ENCODE measurements around the gene GALK1. TPM values are rescaled to one million over a fixed set of nuclear protein-coding genes. Genes with fewer than 3 reads are reported as not detected.

Gene GALK1
- total and polyA plus RNA-seq, 2 of the 13 experiments (the other 11 are each of a cell fraction or from before 2014, with no cell fraction given): 59.9 to 93.6 TPM

DNA sequence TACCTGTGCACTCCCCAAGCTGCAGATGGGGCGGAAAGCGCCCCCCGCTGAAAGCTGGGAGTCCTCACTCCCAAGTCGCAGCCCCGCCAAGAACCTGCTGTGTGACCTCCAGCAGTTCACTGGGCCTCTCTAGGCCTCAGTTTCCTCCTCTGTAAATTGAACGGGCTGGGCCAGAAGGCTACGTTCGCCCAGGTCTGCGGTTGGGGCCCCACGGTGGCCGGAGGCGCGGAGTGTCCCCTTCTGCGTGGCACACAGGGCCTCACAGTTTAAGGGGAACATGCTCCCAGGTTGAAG lies 628 bp downstream of the GALK1 start (continued):
- TF ChIP-seq ZNF256 (CRISPR knock-in tag; conservative IDR thresholded peaks at IDR 0.05) (no peak), CENPX (CRISPR knock-in tag; IDR thresholded peaks at IDR 0.05) (no peak), IKZF4 (CRISPR knock-in tag; IDR thresholded peaks at IDR 0.05; ENCODE audit: borderline replicate concordance, low read depth, not compliant biosample characterization) (no peak), ZKSCAN5 (CRISPR knock-in tag; IDR thresholded peaks at IDR 0.05) (no peak), SETDB1 (CRISPR knock-in tag; IDR thresholded peaks at IDR 0.05; ENCODE audit: borderline replicate concordance) (no peak), AHR (CRISPR knock-in tag; IDR thresholded peaks at IDR 0.05) (no peak), KDM5A (IDR thresholded peaks at IDR 0.05; ENCODE audit: borderline replicate concordance, low read length) (peak; percentile 55; the same call in 1 of the 2 replicates), CHCHD3 (CRISPR knock-in tag; IDR thresholded peaks at IDR 0.05) (no peak), SMARCE1 (IDR thresholded peaks at IDR 0.05; ENCODE audit: borderline replicate concordance) (no peak), GTF2F1 (IDR thresholded peaks at IDR 0.05; ENCODE audit: low read length) (no peak), ZNF263 (CRISPR knock-in tag; IDR thresholded peaks at IDR 0.05) (no peak), PAWR (CRISPR knock-in tag; IDR thresholded peaks at IDR 0.05; ENCODE audit: borderline replicate concordance) (no peak), ZNF484 (CRISPR knock-in tag; IDR thresholded peaks at IDR 0.05; ENCODE audit: borderline replicate concordance, low read depth) (no peak), ZBED4 (CRISPR knock-in tag; IDR thresholded peaks at IDR 0.05; ENCODE audit: borderline replicate concordance) (no peak), ZBTB7A (CRISPR knock-in tag; IDR thresholded peaks at IDR 0.05) (no peak)
- TF ChIP-seq, protein P1, sequence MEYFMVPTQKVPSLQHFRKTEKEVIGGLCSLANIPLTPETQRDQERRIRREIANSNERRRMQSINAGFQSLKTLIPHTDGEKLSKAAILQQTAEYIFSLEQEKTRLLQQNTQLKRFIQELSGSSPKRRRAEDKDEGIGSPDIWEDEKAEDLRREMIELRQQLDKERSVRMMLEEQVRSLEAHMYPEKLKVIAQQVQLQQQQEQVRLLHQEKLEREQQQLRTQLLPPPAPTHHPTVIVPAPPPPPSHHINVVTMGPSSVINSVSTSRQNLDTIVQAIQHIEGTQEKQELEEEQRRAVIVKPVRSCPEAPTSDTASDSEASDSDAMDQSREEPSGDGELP (IDR thresholded peaks at IDR 0.05; ENCODE audit: borderline replicate concordance, low read depth): no peak
- TF ChIP-seq, protein P2, sequence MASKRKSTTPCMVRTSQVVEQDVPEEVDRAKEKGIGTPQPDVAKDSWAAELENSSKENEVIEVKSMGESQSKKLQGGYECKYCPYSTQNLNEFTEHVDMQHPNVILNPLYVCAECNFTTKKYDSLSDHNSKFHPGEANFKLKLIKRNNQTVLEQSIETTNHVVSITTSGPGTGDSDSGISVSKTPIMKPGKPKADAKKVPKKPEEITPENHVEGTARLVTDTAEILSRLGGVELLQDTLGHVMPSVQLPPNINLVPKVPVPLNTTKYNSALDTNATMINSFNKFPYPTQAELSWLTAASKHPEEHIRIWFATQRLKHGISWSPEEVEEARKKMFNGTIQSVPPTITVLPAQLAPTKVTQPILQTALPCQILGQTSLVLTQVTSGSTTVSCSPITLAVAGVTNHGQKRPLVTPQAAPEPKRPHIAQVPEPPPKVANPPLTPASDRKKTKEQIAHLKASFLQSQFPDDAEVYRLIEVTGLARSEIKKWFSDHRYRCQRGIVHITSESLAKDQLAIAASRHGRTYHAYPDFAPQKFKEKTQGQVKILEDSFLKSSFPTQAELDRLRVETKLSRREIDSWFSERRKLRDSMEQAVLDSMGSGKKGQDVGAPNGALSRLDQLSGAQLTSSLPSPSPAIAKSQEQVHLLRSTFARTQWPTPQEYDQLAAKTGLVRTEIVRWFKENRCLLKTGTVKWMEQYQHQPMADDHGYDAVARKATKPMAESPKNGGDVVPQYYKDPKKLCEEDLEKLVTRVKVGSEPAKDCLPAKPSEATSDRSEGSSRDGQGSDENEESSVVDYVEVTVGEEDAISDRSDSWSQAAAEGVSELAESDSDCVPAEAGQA (IDR thresholded peaks at IDR 0.05; ENCODE audit: low read depth): peak; percentile 52; the same call in 1 of the 2 replicates
- TF ChIP-seq, protein P2 (CRISPR knock-in tag; IDR thresholded peaks at IDR 0.05; ENCODE audit: borderline replicate concordance): no peak
- TF ChIP-seq, protein P3, sequence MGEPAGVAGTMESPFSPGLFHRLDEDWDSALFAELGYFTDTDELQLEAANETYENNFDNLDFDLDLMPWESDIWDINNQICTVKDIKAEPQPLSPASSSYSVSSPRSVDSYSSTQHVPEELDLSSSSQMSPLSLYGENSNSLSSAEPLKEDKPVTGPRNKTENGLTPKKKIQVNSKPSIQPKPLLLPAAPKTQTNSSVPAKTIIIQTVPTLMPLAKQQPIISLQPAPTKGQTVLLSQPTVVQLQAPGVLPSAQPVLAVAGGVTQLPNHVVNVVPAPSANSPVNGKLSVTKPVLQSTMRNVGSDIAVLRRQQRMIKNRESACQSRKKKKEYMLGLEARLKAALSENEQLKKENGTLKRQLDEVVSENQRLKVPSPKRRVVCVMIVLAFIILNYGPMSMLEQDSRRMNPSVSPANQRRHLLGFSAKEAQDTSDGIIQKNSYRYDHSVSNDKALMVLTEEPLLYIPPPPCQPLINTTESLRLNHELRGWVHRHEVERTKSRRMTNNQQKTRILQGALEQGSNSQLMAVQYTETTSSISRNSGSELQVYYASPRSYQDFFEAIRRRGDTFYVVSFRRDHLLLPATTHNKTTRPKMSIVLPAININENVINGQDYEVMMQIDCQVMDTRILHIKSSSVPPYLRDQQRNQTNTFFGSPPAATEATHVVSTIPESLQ (CRISPR knock-in tag; conservative IDR thresholded peaks at IDR 0.05): no peak

Measured in HepG2 (cell line).